SK-N-MC (cell line): ENCODE measurements around the gene CAND1.

Experiments
- EZH2 ChIP-seq: fragments of 200-600 bp; sonication (generic); IDR thresholded peaks from one replicate; pipeline ENCODE4 v1.6.1; 2017; ENCODE audit warnings: antibody characterized with exemption
- POLR2AphosphoS5 ChIP-seq: IDR thresholded peaks from 2 replicates; pipeline ENCODE4 v1.6.1; 2012; ENCODE audit warnings: mild to moderate bottlenecking, low read depth, low read length, borderline replicate concordance

GRCh38 chr12:67245571-67245970, 23.6 kb upstream of the CAND1 start:
- TF ChIP-seq EZH2 (no peak), POLR2AphosphoS5 (no peak)
